Activated CD4-positive, alpha-beta T cell treated with anti-CD3 and anti-CD28 coated beads, Interleukin-2, amount 10 ng/mL, durations not matched to agents 7 days and 5 days (primary cell): ENCODE measurements around the gene GTPBP4. TPM values are rescaled to one million over a fixed set of nuclear protein-coding genes. Genes with fewer than 3 reads are reported as not detected.
"Not testable (repeated sequence)": the region's sequence is repeated elsewhere in the genome, so short reads cannot be mapped to it uniquely, and the experiment has no call there.

Source experiments
- CTCF ChIA-PET: fragments of 350-600 bp; sonication (Branson Sonifier 250); formaldehyde crosslinking; loops from one replicate; lab custom pipeline; 2021; ENCODE audit warnings: antibody characterized with exemption; lab: Charles Lee
- POLR2A ChIA-PET: fragments of 350-600 bp; sonication (Branson Sonifier 250); formaldehyde crosslinking; loops from one replicate; lab custom pipeline; 2021; ENCODE audit warnings: antibody characterized with exemption; lab: Charles Lee
- DNase-seq: peaks from one replicate; pipeline ENCODE4 v3.0.0-alpha.2; 2020
- H3K27ac Mint-ChIP-seq: one replicate; pipeline ENCODE4 v1.8.0; 2021; ENCODE audit warnings: mild to moderate bottlenecking, moderate library complexity, mixed read lengths
- H3K27me3 Mint-ChIP-seq: one replicate; pipeline ENCODE4 v1.8.0; 2021; ENCODE audit warnings: mixed read lengths
- H3K36me3 Mint-ChIP-seq: one replicate; pipeline ENCODE4 v1.8.0; 2021; ENCODE audit warnings: low read depth, mixed read lengths
- H3K4me1 Mint-ChIP-seq: one replicate; pipeline ENCODE4 v1.8.0; 2021; ENCODE audit warnings: mixed read lengths
- H3K4me3 Mint-ChIP-seq: one replicate; pipeline ENCODE4 v1.8.0; 2021; ENCODE audit warnings: mild to moderate bottlenecking, moderate library complexity, mixed read lengths
- H3K9me3 Mint-ChIP-seq: one replicate; pipeline ENCODE4 v1.8.0; 2021; ENCODE audit warnings: mixed read lengths
- total RNA-seq, 2 experiments: library from RNA; stranded (reverse); gene quantifications; one replicate each; pipeline ENCODE4 v1.2.3, GENCODE V29; 2021

Gene GTPBP4
- total RNA-seq, 2 experiments from 2014 or later, result 53.2 to 63.2 TPM

- Mint-ChIP-seq H3K4me3 (peak overlapping the region; percentile 99), H3K27ac (peak overlapping the region; percentile 96), H3K27me3 (no peaks in the 10 kb centered on the region), H3K36me3 (peaks cover 61% of the 10 kb centered on the region), H3K9me3 (no peaks in the 10 kb centered on the region), H3K4me1 (peaks cover 81% of the 10 kb centered on the region)
- ChIA-PET POLR2A (interaction anchor here (1.0 kb wide), 1 partner anchor 8 kb away, joined by 3 read pairs; the partner anchor contains the start of gene IDI1), CTCF (no interaction called here)
- no peak for DNase-seq
Observed at GRCh38 chr10:1057106-1057657, 68.9 kb downstream of the GTPBP4 start.

- ChIA-PET POLR2A (interaction anchor here (1.0 kb wide), 1 partner anchor 9 kb away, joined by 3 read pairs; the partner anchor contains the start of gene IDI1), CTCF (no interaction called here)
- Mint-ChIP-seq H3K27ac (peak overlapping the region; percentile 96), H3K4me1 (peaks cover 82% of the 10 kb centered on the region), H3K9me3 (no peaks in the 10 kb centered on the region), H3K36me3 (peaks cover 56% of the 10 kb centered on the region), H3K4me3 (peak overlapping the region; percentile 99), H3K27me3 (no peaks in the 10 kb centered on the region)
- DNase-seq, result no peak
Observed at GRCh38 chr10:1058017-1058416, 69.8 kb downstream of the GTPBP4 start.

GRCh38 chr10:1059902-1060301 lies 71.7 kb downstream of the GTPBP4 start:
- H3K4me1 Mint-ChIP-seq, result peaks cover 80% of the 10 kb centered on the region
- H3K27me3 Mint-ChIP-seq, result no peaks in the 10 kb centered on the region
- no peaks in the 10 kb centered on the region for H3K9me3 Mint-ChIP-seq
- H3K36me3 Mint-ChIP-seq, result peaks cover 55% of the 10 kb centered on the region
- ChIA-PET CTCF (interaction anchor here (1.4 kb wide), 1 partner anchor 15 kb away, joined by 3 read pairs; no protein-coding TSS in a partner anchor), POLR2A (no interaction called here)
- no peak overlapping the region for H3K4me3 Mint-ChIP-seq
- peak overlapping the region; percentile 25 for H3K27ac Mint-ChIP-seq
- DNase-seq, result no peak

DNA sequence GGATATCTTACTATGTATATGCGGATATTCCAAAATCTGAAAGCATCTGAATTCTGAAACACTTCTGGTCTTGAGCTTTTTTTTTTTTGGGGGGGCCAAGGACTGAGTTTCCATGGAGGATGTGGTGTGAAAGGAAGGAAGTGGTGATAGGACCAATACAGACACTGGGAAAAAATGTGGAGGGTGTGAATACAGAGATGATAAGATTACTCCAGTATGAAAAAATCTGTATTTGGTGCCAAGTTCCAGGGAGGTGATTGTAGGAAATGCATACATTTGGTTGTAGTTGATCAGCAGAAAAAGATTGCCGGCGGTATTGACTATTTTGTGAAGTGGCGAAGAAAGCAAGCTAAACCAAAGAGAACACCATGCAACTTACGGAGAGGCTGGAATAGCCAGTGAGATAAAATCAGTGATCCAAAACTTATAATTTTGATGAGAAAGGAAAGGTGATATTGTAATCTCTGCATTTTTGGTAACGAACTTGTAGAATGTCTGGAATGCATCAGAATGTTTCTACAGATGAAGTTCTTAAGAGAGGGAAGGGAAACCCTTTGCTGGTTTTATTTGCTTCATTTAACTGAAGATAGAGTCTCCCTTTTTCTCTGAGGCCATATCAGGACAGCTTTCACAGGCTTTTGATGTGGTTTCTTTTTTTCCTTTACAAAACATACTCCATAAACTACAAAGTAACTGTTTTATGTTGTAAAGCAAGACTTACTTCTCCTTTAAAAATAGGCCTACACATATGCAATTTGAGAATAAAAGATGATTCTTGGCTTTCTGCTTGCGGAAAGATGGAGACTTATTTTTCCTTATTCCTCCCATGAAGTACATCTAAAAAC lies 73.9 kb downstream of the GTPBP4 start:
- Mint-ChIP-seq H3K27me3 (no peaks in the 10 kb centered on the region), H3K36me3 (peaks cover 52% of the 10 kb centered on the region), H3K9me3 (no peaks in the 10 kb centered on the region), H3K27ac (peak overlapping the region; percentile 92), H3K4me1 (peaks cover 78% of the 10 kb centered on the region), H3K4me3 (peak overlapping the region; percentile 43)
- ChIA-PET POLR2A (no interaction called here), CTCF (interaction anchor here (0.8 to 1.0 kb wide), 3 partner anchors 10 to 26 kb away, joined by 3 to 4 read pairs (median 3); no protein-coding TSS in a partner anchor)
- no peak for DNase-seq

DNA sequence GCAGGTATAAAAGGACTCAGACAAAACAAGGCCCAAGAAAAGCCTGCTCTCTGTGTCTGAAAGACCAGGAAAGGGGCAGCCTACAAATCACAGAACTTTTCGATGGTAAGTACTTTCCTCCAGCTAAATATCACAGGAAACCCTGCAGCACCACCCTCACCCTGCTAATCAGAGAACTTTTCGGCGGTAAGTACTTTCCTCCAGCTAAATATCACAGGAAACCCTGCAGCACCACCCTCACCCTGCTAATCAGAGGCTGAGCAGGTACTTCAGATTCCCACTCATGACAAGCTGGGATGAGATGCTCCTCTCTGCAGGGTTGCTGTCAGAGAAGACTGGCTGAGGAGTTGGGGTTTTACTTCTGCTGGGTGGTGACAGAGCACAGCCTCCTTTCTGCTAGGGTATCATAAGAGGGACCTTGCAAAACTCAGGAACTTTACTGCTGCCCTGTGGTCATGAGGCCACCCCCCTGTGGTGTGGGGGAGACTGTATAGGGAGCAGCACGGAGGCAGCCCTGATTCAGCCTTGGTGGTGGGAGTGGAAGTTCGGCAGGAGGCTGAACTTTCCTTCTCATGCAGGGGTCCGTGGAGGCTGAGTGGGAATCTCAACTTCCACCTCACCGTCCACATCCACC lies 75.1 kb downstream of the GTPBP4 start:
- Mint-ChIP-seq H3K9me3 (no peaks in the 10 kb centered on the region), H3K27me3 (no peaks in the 10 kb centered on the region), H3K36me3 (peaks cover 47% of the 10 kb centered on the region), H3K4me1 (peaks cover 76% of the 10 kb centered on the region), H3K4me3 (peak overlapping the region; percentile 43), H3K27ac (peak overlapping the region; percentile 92)
- DNase-seq, result peak; percentile 26
- ChIA-PET CTCF (interaction anchor here (0.6 kb wide), 2 partner anchors 11 to 120 kb away, joined by 4 to 6 read pairs; no protein-coding TSS in a partner anchor), POLR2A (no interaction called here)

DNA sequence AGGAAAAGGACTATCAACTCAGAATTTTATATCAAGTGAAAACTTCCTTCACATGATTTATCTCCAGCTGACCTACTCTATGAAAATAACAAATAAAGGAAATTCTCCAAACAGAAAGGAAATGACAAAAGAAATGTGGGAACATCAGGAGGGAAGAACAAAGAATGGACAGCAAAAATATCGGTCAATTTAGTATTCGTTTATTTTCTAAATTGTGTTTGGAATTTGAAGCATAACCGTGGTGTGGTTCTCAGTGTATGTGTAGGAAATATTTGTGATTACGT lies 76.7 kb downstream of the GTPBP4 start:
- Mint-ChIP-seq H3K27me3 (no peaks in the 10 kb centered on the region), H3K36me3 (peaks cover 39% of the 10 kb centered on the region), H3K27ac (no peak overlapping the region), H3K9me3 (no peaks in the 10 kb centered on the region), H3K4me3 (no peak overlapping the region), H3K4me1 (peaks cover 70% of the 10 kb centered on the region)
- CTCF ChIA-PET, result interaction anchor here (1.9 kb wide), 1 partner anchor 12 kb away, joined by 4 read pairs; no protein-coding TSS in a partner anchor
- POLR2A ChIA-PET, result no interaction called here
- no peak for DNase-seq

- Mint-ChIP-seq H3K36me3 (peaks cover 27% of the 10 kb centered on the region), H3K4me1 (peaks cover 53% of the 10 kb centered on the region)
- H3K9me3 Mint-ChIP-seq, DNase-seq, CTCF ChIA-PET, POLR2A ChIA-PET, H3K27ac Mint-ChIP-seq, H3K4me3 Mint-ChIP-seq, H3K27me3 Mint-ChIP-seq: not testable (repeated sequence)
Observed at GRCh38 chr10:1066734-1067133, 78.5 kb downstream of the GTPBP4 start.

DNA sequence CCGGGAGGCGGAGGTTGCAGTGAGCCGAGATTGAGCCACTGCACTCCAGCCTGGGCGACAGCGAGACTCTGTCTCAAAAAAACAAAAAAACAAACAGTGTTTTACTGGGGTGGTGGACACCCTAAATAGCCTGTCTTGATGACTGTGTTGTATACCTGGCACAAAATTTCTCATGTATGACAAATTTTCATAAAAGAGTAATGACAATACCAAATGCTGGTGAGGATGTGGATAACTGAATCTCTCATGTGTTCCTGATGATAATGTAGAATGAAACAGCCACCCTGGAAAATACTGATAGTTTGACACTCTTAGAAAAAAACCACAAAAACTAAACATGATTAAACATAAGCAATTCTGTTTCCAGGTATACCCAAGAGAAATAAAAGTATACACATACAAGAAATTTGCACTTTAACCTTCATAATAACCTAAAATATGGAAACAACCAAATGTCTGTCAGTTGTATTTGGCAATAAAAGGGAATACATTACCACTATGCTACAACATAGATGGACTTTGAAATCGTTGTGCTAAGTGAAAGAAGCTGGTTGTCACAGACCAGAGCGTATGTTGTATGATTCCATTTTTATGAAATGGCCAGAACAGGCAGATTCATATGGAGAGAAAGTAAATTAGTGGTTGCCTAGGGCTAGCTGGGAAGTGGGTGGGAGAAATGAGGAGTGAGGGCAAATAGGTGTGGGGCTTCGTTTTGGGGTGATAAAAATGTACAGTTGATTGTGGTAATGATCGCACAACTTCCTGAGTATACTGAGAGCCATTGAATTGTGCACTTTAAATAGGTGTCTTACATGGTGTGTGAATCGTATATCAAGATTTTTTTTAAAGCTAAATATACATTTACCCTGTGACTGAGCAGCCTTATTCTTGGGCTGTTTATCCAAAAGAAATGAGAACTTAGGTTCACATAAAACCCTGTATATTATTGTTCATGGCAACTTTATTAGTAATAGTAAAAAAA lies 80.4 kb downstream of the GTPBP4 start:
- POLR2A ChIA-PET, result interaction anchor here (0.5 kb wide), 1 partner anchor 133 kb away, joined by 3 read pairs; no protein-coding TSS in a partner anchor
- CTCF ChIA-PET, result interaction anchor here (0.6 to 1.1 kb wide), 3 partner anchors 20 to 89 kb away, joined by 3 to 4 read pairs (median 3); partner anchors contain the start of gene IDI1
- Mint-ChIP-seq H3K4me3 (no peak overlapping the region), H3K27ac (no peak overlapping the region), H3K9me3 (no peaks in the 10 kb centered on the region), H3K36me3 (peaks cover 27% of the 10 kb centered on the region), H3K4me1 (peaks cover 33% of the 10 kb centered on the region), H3K27me3 (no peaks in the 10 kb centered on the region)
- DNase-seq, result no peak

Other genes with a start within 250 kb of the GTPBP4 start
- 100 to 1,000 TPM in 1 of 2 experiments, 10 to 100 TPM in 1; 86.1 to 101 TPM for gene LARP4B, start 56.7 kb upstream of the GTPBP4 start, total RNA-seq
- gene IDI2, start 37.4 kb downstream of the GTPBP4 start, total RNA-seq, result not detected
- gene IDI1, start 60.7 kb downstream of the GTPBP4 start, total RNA-seq, result 10 to 100 TPM; 44.6 to 47.1 TPM
- gene WDR37, start 68.0 kb downstream of the GTPBP4 start, total RNA-seq, result 10 to 100 TPM; 31.9 to 35.0 TPM